Measurements from ENCODE around the gene PLD6.

- TF ChIP-seq CTCF (IDR thresholded peaks at IDR 0.05) (no peak), POLR2A (IDR thresholded peaks at IDR 0.05) (no peak)
These were observed 10.1 kb upstream of the PLD6 start for GRCh38 chr17:17216236-17216635.

Measured in tibial nerve (tissue), 3 donors.